Measurements from ENCODE around the gene KCNJ14. TPM values are rescaled to one million over a fixed set of nuclear protein-coding genes. Genes with fewer than 3 reads are reported as not detected.

Gene KCNJ14
- total and polyA plus RNA-seq, 2 of the 8 experiments (the other 6 are each of a cell fraction or from before 2014, with no cell fraction given) = 0.45 to 0.89 TPM

DNA sequence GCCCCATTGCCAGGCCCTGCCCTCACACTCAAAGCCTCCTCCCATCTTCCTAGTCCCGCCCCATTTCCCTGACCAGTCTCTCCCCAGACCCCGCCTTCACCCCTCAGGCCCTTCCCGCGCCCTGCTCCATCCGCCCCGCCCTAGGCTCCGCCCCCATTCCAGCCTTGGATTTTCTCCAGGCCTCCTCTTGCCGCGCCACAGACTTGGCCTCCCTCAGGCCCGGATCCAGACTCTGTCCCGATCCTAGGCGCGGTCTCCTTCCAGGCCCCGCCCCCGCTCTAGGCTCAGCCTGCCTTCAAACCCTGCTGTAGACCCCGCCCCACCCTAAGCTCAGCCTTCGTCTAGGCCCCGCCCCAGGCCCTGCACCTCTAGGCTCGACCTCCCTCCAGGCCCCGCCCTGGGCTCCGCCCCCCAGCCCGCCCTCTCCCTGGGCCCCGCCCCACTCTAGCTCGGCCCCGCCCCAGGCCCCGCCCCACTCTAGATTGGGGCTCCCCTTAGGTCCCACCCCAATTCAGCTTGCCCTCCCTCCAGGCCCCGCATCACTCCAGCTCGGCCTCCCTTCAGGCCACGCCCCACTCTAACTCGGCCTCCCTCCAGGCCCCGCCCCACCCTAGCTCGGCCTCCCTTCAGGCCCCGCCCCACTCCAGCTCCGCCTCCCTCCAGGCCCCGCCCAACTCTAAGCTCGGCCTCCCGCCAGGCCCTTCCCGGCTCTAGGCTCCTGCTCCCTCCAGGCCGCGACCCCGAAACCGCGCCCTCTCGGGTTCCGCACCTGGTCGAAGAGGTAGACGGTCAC is 37.7 kb downstream of the KCNJ14 start (continued):
- TF ChIP-seq CHD7 (IDR thresholded peaks at IDR 0.05; ENCODE audit: insufficient replicate concordance, low read length) = no peak
- TF ChIP-seq ZNF274 (IDR thresholded peaks at IDR 0.05; ENCODE audit: borderline replicate concordance, extremely low read depth, low read length) = no peak
- TF ChIP-seq RXRA (IDR thresholded peaks at IDR 0.05; ENCODE audit: insufficient read depth, low read depth, low read length) = no peak
- TF ChIP-seq EZH2 (IDR thresholded peaks at IDR 0.05; ENCODE audit: low read depth, low read length, severe bottlenecking) = no peak
- no peak for TF ChIP-seq BACH1 (IDR thresholded peaks at IDR 0.05; ENCODE audit: low read length)
- no peak for TF ChIP-seq SAP30 (IDR thresholded peaks at IDR 0.05; ENCODE audit: insufficient read depth, insufficient replicate concordance, low read length)
- TF ChIP-seq YY1 (IDR thresholded peaks at IDR 0.05; ENCODE audit: low read depth, low read length) = no peak
- no peak for TF ChIP-seq POU5F1 (IDR thresholded peaks at IDR 0.05; ENCODE audit: low read depth, low read length)

Data from H1 (cell line).